ENCODE results near the gene ZSWIM8.

The ZSWIM8 gene

GRCh38 chr10:73836427-73836980 is 51.1 kb downstream of the ZSWIM8 start:
- no peak overlapping the region for H3K27ac ChIP-seq (ENCODE audit: low read depth, low read length)
- no peak overlapping the region for H3K9ac ChIP-seq (ENCODE audit: low read depth, low read length)
- no peaks in the 10 kb centered on the region for H3K4me1 ChIP-seq (ENCODE audit: control insufficient read depth, insufficient read depth, low read length)
- no peaks in the 10 kb centered on the region for H3K9me3 ChIP-seq (ENCODE audit: control insufficient read depth, insufficient read depth, low read length)
- H3K4me3 ChIP-seq (ENCODE audit: low read depth, low read length), result no peak overlapping the region
- H3K36me3 ChIP-seq (ENCODE audit: control insufficient read depth, insufficient read depth, low read length), result peaks cover 59% of the 10 kb centered on the region
- H3K27me3 ChIP-seq (ENCODE audit: control insufficient read depth, insufficient read depth, low read length), result no peaks in the 10 kb centered on the region

DNA sequence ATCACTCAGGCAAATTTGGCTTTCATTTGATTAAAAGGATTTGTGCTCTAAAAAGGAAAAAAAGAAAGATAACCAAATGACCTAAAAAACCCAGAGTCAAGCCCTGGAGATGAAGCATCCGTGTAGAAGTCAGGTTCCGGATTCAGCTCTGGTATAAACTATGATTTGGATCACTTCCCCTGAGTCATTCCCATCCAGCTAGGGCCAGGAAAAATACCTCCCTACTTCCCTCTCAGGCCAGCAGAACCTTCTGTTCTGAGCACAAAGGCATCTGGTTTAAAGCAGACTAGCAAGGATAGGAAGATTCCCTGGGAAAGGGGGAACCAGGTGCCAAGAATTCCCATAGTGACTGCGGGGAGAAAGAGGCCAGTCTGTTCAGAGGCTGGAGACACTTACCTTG is 51.7 kb downstream of the ZSWIM8 start:
- no peaks in the 10 kb centered on the region for H3K9me3 ChIP-seq (ENCODE audit: control insufficient read depth, insufficient read depth, low read length)
- H3K36me3 ChIP-seq (ENCODE audit: control insufficient read depth, insufficient read depth, low read length), result peaks cover 65% of the 10 kb centered on the region
- H3K4me3 ChIP-seq (ENCODE audit: low read depth, low read length), result no peak overlapping the region
- H3K4me1 ChIP-seq (ENCODE audit: control insufficient read depth, insufficient read depth, low read length), result no peaks in the 10 kb centered on the region
- no peak overlapping the region for H3K9ac ChIP-seq (ENCODE audit: low read depth, low read length)
- H3K27ac ChIP-seq (ENCODE audit: low read depth, low read length), result no peak overlapping the region
- H3K27me3 ChIP-seq (ENCODE audit: control insufficient read depth, insufficient read depth, low read length), result no peaks in the 10 kb centered on the region

DNA sequence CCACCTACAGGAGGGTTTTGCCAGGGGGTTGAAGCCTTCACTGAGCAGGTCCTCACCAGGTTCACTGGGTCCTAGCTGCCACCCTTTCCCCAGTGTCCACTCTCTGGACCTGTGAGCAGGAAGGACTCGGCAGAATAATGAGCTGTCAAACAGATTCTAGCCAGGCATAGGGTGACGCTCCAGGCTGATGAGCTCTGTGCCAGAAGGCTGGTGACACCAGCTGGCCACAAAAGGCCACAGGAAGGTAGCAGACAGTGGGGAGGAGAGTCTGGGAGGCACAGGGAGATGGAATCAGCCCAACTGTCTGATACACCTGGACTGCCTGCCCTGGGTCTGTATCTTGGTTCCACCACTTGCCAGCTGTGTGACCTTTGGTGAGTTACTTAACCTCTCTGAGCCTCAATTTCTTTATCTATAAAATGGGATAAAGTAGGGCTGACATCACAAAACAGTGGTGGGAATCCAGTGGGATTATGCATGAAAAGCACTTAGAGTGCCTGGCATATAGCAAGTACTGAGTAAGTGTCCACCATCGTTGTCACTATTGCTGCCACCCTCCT is 52.7 kb downstream of the ZSWIM8 start:
- Histone ChIP-seq H3K9me3 (ENCODE audit: control insufficient read depth, insufficient read depth, low read length) (no peaks in the 10 kb centered on the region), H3K36me3 (ENCODE audit: control insufficient read depth, insufficient read depth, low read length) (peaks cover 74% of the 10 kb centered on the region), H3K4me3 (ENCODE audit: low read depth, low read length) (no peak overlapping the region), H3K9ac (ENCODE audit: low read depth, low read length) (no peak overlapping the region), H3K4me1 (ENCODE audit: control insufficient read depth, insufficient read depth, low read length) (no peaks in the 10 kb centered on the region), H3K27ac (ENCODE audit: low read depth, low read length) (no peak overlapping the region), H3K27me3 (ENCODE audit: control insufficient read depth, insufficient read depth, low read length) (no peaks in the 10 kb centered on the region)

GRCh38 chr10:73838827-73839226 is 53.4 kb downstream of the ZSWIM8 start:
- H3K27me3 ChIP-seq (ENCODE audit: control insufficient read depth, insufficient read depth, low read length), result no peaks in the 10 kb centered on the region
- H3K36me3 ChIP-seq (ENCODE audit: control insufficient read depth, insufficient read depth, low read length), result peaks cover 74% of the 10 kb centered on the region
- H3K4me1 ChIP-seq (ENCODE audit: control insufficient read depth, insufficient read depth, low read length), result no peaks in the 10 kb centered on the region
- no peak overlapping the region for H3K4me3 ChIP-seq (ENCODE audit: low read depth, low read length)
- H3K9ac ChIP-seq (ENCODE audit: low read depth, low read length), result no peak overlapping the region
- H3K27ac ChIP-seq (ENCODE audit: low read depth, low read length), result no peak overlapping the region
- no peaks in the 10 kb centered on the region for H3K9me3 ChIP-seq (ENCODE audit: control insufficient read depth, insufficient read depth, low read length)

DNA sequence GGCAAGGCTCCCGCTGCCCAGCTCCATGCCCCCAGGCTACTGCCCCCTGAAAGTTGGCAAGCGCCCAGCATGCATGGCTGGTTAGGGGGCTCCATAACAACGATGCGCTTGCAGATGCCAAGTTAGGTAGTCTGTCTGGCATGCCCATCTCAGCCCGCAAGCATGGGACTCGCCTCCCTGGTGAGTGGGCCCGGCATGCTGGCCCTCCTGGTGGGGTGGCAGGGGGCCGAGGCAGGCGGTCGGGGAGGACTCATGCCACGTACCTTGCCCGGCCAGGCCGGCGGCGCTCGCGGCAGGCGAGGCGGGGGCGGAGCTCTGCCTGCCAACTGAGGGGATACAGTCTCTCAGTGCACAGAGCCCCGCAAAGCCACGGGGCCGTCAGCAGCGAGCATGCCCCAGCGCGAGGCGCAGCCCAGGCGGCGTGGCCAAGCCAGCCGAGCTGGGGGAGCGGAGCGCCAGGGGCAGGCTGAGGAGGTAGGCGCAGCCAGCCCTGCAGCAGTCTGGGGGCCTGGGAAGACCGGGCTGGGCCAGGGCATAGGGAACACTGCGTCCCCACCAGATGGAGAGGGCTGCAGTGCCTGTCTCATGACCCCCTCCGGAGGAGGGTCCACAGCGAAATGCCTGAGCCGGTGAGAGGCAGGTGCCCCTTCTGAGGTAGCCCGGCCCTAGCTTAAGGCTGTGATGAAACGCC is 54.0 kb downstream of the ZSWIM8 start:
- no peaks in the 10 kb centered on the region for H3K27me3 ChIP-seq (ENCODE audit: control insufficient read depth, insufficient read depth, low read length)
- H3K27ac ChIP-seq (ENCODE audit: low read depth, low read length), result no peak overlapping the region
- no peak overlapping the region for H3K9ac ChIP-seq (ENCODE audit: low read depth, low read length)
- H3K9me3 ChIP-seq (ENCODE audit: control insufficient read depth, insufficient read depth, low read length), result no peaks in the 10 kb centered on the region
- no peaks in the 10 kb centered on the region for H3K4me1 ChIP-seq (ENCODE audit: control insufficient read depth, insufficient read depth, low read length)
- H3K4me3 ChIP-seq (ENCODE audit: low read depth, low read length), result no peak overlapping the region
- H3K36me3 ChIP-seq (ENCODE audit: control insufficient read depth, insufficient read depth, low read length), result peaks cover 74% of the 10 kb centered on the region

DNA sequence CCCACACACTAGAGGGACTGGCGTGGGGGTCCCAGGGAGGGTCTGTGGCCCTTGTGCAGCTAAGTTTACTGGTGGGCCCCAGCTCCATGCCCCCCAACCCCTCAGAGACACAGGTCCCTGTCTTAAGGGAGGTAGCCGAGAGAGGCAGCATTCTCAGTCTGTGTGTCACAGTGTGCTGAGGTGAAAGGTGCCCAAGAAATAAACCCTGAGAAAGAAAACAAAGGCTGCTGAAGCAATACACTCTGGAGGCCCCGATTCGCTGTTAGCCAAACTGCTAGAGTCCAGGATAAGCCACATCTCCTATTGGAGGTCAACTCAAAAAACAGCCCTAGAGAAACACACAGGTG is 54.6 kb downstream of the ZSWIM8 start:
- H3K36me3 ChIP-seq (ENCODE audit: control insufficient read depth, insufficient read depth, low read length), result peaks cover 74% of the 10 kb centered on the region
- H3K9ac ChIP-seq (ENCODE audit: low read depth, low read length), result no peak overlapping the region

GRCh38 chr10:73840403-73841060 is 55.1 kb downstream of the ZSWIM8 start:
- no peak overlapping the region for H3K9ac ChIP-seq (ENCODE audit: low read depth, low read length)
- H3K27ac ChIP-seq (ENCODE audit: low read depth, low read length), result no peak overlapping the region
- H3K9me3 ChIP-seq (ENCODE audit: control insufficient read depth, insufficient read depth, low read length), result no peaks in the 10 kb centered on the region
- H3K4me1 ChIP-seq (ENCODE audit: control insufficient read depth, insufficient read depth, low read length), result no peaks in the 10 kb centered on the region
- H3K36me3 ChIP-seq (ENCODE audit: control insufficient read depth, insufficient read depth, low read length), result peaks cover 75% of the 10 kb centered on the region
- H3K4me3 ChIP-seq (ENCODE audit: low read depth, low read length), result no peak overlapping the region
- no peaks in the 10 kb centered on the region for H3K27me3 ChIP-seq (ENCODE audit: control insufficient read depth, insufficient read depth, low read length)

More for the DNA sequence above, 54.6 kb downstream of the ZSWIM8 start:
- Histone ChIP-seq H3K27me3 (ENCODE audit: control insufficient read depth, insufficient read depth, low read length) (no peaks in the 10 kb centered on the region), H3K9me3 (ENCODE audit: control insufficient read depth, insufficient read depth, low read length) (no peaks in the 10 kb centered on the region), H3K4me1 (ENCODE audit: control insufficient read depth, insufficient read depth, low read length) (no peaks in the 10 kb centered on the region), H3K4me3 (ENCODE audit: low read depth, low read length) (no peak overlapping the region), H3K27ac (ENCODE audit: low read depth, low read length) (no peak overlapping the region)

DNA sequence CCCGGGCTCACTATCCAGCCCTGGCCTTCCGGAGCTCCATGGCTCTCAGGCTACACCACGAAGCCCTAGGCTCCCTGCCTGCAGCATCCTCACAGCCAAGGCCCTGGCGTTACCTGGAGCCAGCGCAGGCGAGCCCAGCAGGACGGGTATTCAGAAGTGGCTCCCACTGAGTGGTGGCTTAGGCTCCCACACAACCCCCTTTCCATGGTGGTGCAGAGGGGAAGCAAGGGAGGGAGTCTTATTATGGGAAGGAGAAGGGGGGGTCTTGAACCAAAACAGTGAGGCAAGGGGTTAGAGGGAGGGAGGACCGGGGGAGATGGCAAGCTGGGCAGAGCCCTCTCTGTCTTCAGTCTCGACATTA is 55.6 kb downstream of the ZSWIM8 start:
- Histone ChIP-seq H3K4me3 (ENCODE audit: low read depth, low read length) (no peak overlapping the region), H3K27ac (ENCODE audit: low read depth, low read length) (no peak overlapping the region), H3K27me3 (ENCODE audit: control insufficient read depth, insufficient read depth, low read length) (no peaks in the 10 kb centered on the region), H3K4me1 (ENCODE audit: control insufficient read depth, insufficient read depth, low read length) (no peaks in the 10 kb centered on the region), H3K9ac (ENCODE audit: low read depth, low read length) (no peak overlapping the region), H3K9me3 (ENCODE audit: control insufficient read depth, insufficient read depth, low read length) (no peaks in the 10 kb centered on the region), H3K36me3 (ENCODE audit: control insufficient read depth, insufficient read depth, low read length) (peaks cover 80% of the 10 kb centered on the region)

- Histone ChIP-seq H3K27ac (ENCODE audit: low read depth, low read length) (no peak overlapping the region), H3K27me3 (ENCODE audit: control insufficient read depth, insufficient read depth, low read length) (no peaks in the 10 kb centered on the region), H3K4me3 (ENCODE audit: low read depth, low read length) (no peak overlapping the region), H3K36me3 (ENCODE audit: control insufficient read depth, insufficient read depth, low read length) (peaks cover 80% of the 10 kb centered on the region), H3K9ac (ENCODE audit: low read depth, low read length) (no peak overlapping the region), H3K4me1 (ENCODE audit: control insufficient read depth, insufficient read depth, low read length) (no peaks in the 10 kb centered on the region), H3K9me3 (ENCODE audit: control insufficient read depth, insufficient read depth, low read length) (no peaks in the 10 kb centered on the region)
Observed at GRCh38 chr10:73841526-73842285, 56.3 kb downstream of the ZSWIM8 start.

DNA sequence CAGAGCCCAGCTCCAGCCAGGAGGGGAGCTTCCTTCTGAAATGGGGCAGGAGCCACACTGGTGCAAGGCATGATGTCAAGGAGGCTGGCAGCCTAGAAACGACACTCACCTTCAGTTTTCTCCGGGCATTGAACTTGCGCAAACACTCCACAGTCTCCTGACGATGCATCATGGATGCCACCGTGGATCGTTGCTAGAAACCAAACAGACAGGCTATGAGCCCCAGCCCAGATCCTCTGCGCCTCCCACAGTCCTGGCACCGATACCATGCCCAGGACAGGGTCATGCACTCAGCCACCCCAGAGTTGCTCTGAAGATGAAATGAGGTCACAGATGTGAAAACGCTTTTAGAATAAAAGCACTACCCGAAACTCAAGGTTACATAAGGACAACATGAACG is 56.9 kb downstream of the ZSWIM8 start:
- no peak overlapping the region for H3K9ac ChIP-seq (ENCODE audit: low read depth, low read length)
- H3K9me3 ChIP-seq (ENCODE audit: control insufficient read depth, insufficient read depth, low read length), result no peaks in the 10 kb centered on the region
- no peaks in the 10 kb centered on the region for H3K4me1 ChIP-seq (ENCODE audit: control insufficient read depth, insufficient read depth, low read length)
- no peak overlapping the region for H3K27ac ChIP-seq (ENCODE audit: low read depth, low read length)
- H3K36me3 ChIP-seq (ENCODE audit: control insufficient read depth, insufficient read depth, low read length), result peaks cover 80% of the 10 kb centered on the region
- no peaks in the 10 kb centered on the region for H3K27me3 ChIP-seq (ENCODE audit: control insufficient read depth, insufficient read depth, low read length)
- no peak overlapping the region for H3K4me3 ChIP-seq (ENCODE audit: low read depth, low read length)

DNA sequence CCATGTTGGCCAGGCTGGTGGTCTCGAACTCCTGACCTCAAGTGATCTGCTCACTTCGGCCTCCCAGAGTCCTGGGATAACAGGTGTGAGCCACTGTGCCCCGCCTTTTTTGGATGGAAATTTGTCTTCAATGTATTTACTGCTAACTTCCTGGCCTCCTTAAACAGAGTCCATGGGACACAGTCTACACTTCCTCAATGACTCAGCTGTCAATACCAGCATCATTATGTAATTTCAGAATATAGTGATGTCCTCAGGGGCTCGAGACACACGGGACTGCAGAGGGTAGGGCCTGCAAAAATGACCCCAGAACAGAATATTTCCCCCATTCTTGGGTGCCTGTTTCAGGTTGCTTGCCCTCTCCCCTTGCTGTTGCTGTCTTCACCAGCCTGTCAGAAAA is 57.9 kb downstream of the ZSWIM8 start:
- H3K4me1 ChIP-seq (ENCODE audit: control insufficient read depth, insufficient read depth, low read length), result no peaks in the 10 kb centered on the region
- no peaks in the 10 kb centered on the region for H3K27me3 ChIP-seq (ENCODE audit: control insufficient read depth, insufficient read depth, low read length)
- no peak overlapping the region for H3K9ac ChIP-seq (ENCODE audit: low read depth, low read length)
- no peak overlapping the region for H3K4me3 ChIP-seq (ENCODE audit: low read depth, low read length)
- peaks cover 80% of the 10 kb centered on the region for H3K36me3 ChIP-seq (ENCODE audit: control insufficient read depth, insufficient read depth, low read length)
- H3K27ac ChIP-seq (ENCODE audit: low read depth, low read length), result no peak overlapping the region
- no peaks in the 10 kb centered on the region for H3K9me3 ChIP-seq (ENCODE audit: control insufficient read depth, insufficient read depth, low read length)
